ENCODE data around the gene YTHDF1. TPM values are rescaled to one million over a fixed set of nuclear protein-coding genes. Genes with fewer than 3 reads are reported as not detected.

Gene YTHDF1
- 85.4 TPM in 2 replicates for total RNA-seq (2021)
- long read RNA-seq, partial matches to known transcripts = 41 of 45 reads
- long read RNA-seq, other reads (novel, unspliced or antisense) = 1 of 45 reads

GRCh38 chr20:63216041-63216848 is at the start of gene YTHDF1:
TSS of gene YTHDF1 (minus strand) at chr20:63216131. CDS start at chr20:63215892, 239 bp downstream.
- Histone ChIP-seq H3K79me2 (ENCODE audit: insufficient read depth, low read length) (peaks cover 26% of the 10 kb centered on the region), H3K4ac (ENCODE audit: low read depth, low read length) (no peak within 1 kb of the TSS), H3K9ac (ENCODE audit: extremely low read depth, insufficient read length, low read length) (peak within 1 kb of the TSS; percentile 55), H3K27me3 (ENCODE audit: insufficient read depth, low read length) (no peaks in the 10 kb centered on the region), H3T11ph (ENCODE audit: low read length) (no peak within 1 kb of the TSS), H2BK5ac (ENCODE audit: insufficient read length, low read length) (no peak within 1 kb of the TSS), H3K23ac (ENCODE audit: insufficient read length, low read depth, low read length) (no peak within 1 kb of the TSS), H4K5ac (ENCODE audit: insufficient read length, low read depth, low read length) (no peak within 1 kb of the TSS), H2BK15ac (ENCODE audit: low read depth, low read length) (no peak within 1 kb of the TSS), H4K91ac (ENCODE audit: insufficient read length, low read depth, low read length) (no peak within 1 kb of the TSS), H3K27ac (ENCODE audit: insufficient read length, low read depth, low read length) (no peak within 1 kb of the TSS), H3K9me3 (ENCODE audit: control insufficient read depth, low read depth, low read length) (no peaks in the 10 kb centered on the region), H4K8ac (replicated peaks; ENCODE audit: insufficient read length, low read depth, low read length) (no peak within 1 kb of the TSS), H3K56ac (ENCODE audit: insufficient read length, low read depth, low read length) (no peak within 1 kb of the TSS), H3K18ac (ENCODE audit: insufficient read length, low read depth, low read length) (no peak within 1 kb of the TSS), H2AFZ (ENCODE audit: low read length) (no peak within 1 kb of the TSS), H3K23me2 (ENCODE audit: insufficient read length, low read depth, low read length, poor library complexity, severe bottlenecking) (peaks cover 9% of the 10 kb centered on the region), H2AK5ac (ENCODE audit: insufficient read length, low read length) (no peak within 1 kb of the TSS), H2BK120ac (ENCODE audit: low read depth, low read length, poor library complexity, severe bottlenecking) (no peak within 1 kb of the TSS), H2BK20ac (ENCODE audit: low read depth, low read length, poor library complexity, severe bottlenecking) (no peak within 1 kb of the TSS), H3K14ac (ENCODE audit: insufficient read depth, low read length) (peak within 1 kb of the TSS; percentile 65; the same call in 1 of the 2 replicates), H3K4me1 (ENCODE audit: insufficient read depth, low read length) (no peaks in the 10 kb centered on the region), H3K79me1 (ENCODE audit: insufficient read depth, low read depth, low read length, poor library complexity, severe bottlenecking) (peaks cover 4% of the 10 kb centered on the region), H4K20me1 (ENCODE audit: control insufficient read depth, insufficient read depth, insufficient read length) (peaks cover 3% of the 10 kb centered on the region), H2BK12ac (ENCODE audit: insufficient read length, low read depth, low read length) (no peak within 1 kb of the TSS), H3K4me2 (ENCODE audit: insufficient read depth, insufficient read length, low read length) (peak within 1 kb of the TSS; percentile 92)
- TF ChIP-seq CTCF (conservative IDR thresholded peaks at IDR 0.05) = no peak
- Mint-ChIP-seq H3K4me1 (peaks cover 29% of the 10 kb centered on the region in 2 experiments), H3K4me3 (peak within 1 kb of the TSS; percentile 98 to 99), H3K36me3 (ENCODE audit: insufficient read depth in 1 of 3, low read depth in 3 of 3) (peaks cover 33 to 41% (median 39%) of the 10 kb centered on the region in 3 experiments; a peak in 6 of 7 replicates), H3K9me3 (peaks cover 0 to 1% of the 10 kb centered on the region in 2 experiments; a peak in 1 of 5 replicates), H3K27me3 (ENCODE audit: low read depth) (peaks cover 23% of the 10 kb centered on the region), H3K27ac (peak within 1 kb of the TSS; percentile 94 to 95 (median 94); a peak in 6 of 7 replicates)
- WGBS (ENCODE audit: extremely low coverage, insufficient read length, low lambda C conversion rate) = no CpG with 5 or more reads among the region's 96 CpGs
- DNase-seq = peak; percentile 96
